Airway epithelial cell (primary cell): ENCODE results near the gene MOV10. TPM values are rescaled to one million over a fixed set of nuclear protein-coding genes. Genes with fewer than 3 reads are reported as not detected.

Experiments used
- total RNA-seq: library from RNA; depleted of rRNA; stranded (reverse); fragments of >200 nt; gene quantifications from 2 replicates; pipeline ENCODE4 v1.2.3, GENCODE V29; 2015

The MOV10 gene
- total RNA-seq = 35.3 and 52.7 TPM in 2 replicates

GRCh38 chr1:112674440-112674985 lies at the start of gene MOV10:
Gene MOV10 (plus strand): TSS chr1:112674659. CDS start chr1:112674913, 254 bp downstream.

GRCh38 chr1:112706505-112707220 lies 32.2 kb downstream of the MOV10 start, which contains the start of gene RHOC:
Gene RHOC (minus strand): TSS chr1:112707127. CDS start chr1:112703799, 3,328 bp downstream.

GRCh38 chr1:112715264-112716053 lies 41.0 kb downstream of the MOV10 start, which contains the start of gene PPM1J:
Gene PPM1J (minus strand): TSS chr1:112715332. CDS start chr1:112715301, 31 bp downstream.

Other genes with a start within 250 kb of the MOV10 start
- gene WNT2B, start 165.7 kb upstream of the MOV10 start, total RNA-seq = 0.56 and 0.65 TPM in 2 replicates
- 9.7 and 10.6 TPM in 2 replicates for gene ST7L, start 55.5 kb upstream of the MOV10 start, total RNA-seq
- gene CAPZA1, start 54.8 kb upstream of the MOV10 start, total RNA-seq = 221 and 230 TPM in 2 replicates
- 418 and 470 TPM in 2 replicates for gene RHOC, start 32.5 kb downstream of the MOV10 start, total RNA-seq
- 4.9 and 6.4 TPM in 2 replicates for gene PPM1J, start 40.7 kb downstream of the MOV10 start, total RNA-seq